Measurements from ENCODE around the gene VAPB. TPM values are rescaled to one million over a fixed set of nuclear protein-coding genes. Genes with fewer than 3 reads are reported as not detected.

VAPB gene
- total RNA-seq, 1 donor from 2014 or later = 26.2 TPM

DNA sequence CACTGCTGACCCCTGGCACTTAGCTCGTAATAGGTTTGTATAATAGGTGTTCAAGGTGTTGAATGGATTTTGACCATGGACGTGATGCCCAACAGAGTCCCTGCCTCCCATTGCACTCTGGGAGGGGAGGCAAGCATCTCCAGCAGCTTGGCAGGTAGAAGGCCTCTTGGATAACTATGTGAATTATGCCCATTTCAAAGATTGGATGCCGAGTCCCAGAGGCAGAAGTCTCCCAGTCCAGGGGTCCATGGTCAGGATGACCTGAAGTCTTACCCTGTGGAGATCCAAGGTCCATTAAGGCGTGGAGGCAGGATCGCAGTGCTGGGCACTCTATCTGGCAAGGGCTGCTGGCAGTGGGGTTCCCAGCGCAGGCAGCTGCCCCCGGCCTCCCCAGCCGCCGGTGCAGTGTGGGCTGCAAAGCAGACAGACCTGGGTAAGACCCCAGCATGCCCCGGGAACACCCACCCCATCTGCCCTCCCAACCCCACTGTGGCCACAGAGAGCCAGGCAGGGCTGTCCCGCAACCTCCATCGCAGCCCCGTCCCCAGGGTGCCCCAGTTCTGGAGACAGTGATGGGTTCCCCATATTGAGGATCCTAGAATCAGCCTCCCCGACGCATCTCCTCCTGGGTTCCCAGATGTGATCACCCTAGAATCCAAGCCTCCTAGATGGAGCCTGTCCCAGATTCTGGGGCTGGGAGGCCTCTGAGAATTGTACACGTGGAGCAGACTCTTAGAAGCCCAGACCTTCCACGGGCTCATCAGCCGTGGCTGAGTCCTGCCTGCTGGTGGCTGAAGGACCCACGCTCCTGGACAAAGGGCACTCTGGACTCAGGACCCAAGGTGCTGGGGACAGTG, 81.5 kb downstream of the VAPB start:
- Mint-ChIP-seq H3K4me3 (no peak overlapping the region), H3K4me1 (no peaks in the 10 kb centered on the region), H3K9me3 (no peaks in the 10 kb centered on the region), H3K36me3 (ENCODE audit: low read depth) (no peaks in the 10 kb centered on the region), H3K27ac (no peak overlapping the region), H3K27me3 (peaks cover 4% of the 10 kb centered on the region)
- CTCF ChIA-PET = no interaction called here
- POLR2A ChIA-PET = interaction anchor here (0.6 kb wide), 1 partner anchor 171 kb away, joined by 8 read pairs; no protein-coding TSS in a partner anchor
- intact Hi-C loops (cut with micrococcal nuclease) = no loop called here
- TF ChIP-seq, protein P1, sequence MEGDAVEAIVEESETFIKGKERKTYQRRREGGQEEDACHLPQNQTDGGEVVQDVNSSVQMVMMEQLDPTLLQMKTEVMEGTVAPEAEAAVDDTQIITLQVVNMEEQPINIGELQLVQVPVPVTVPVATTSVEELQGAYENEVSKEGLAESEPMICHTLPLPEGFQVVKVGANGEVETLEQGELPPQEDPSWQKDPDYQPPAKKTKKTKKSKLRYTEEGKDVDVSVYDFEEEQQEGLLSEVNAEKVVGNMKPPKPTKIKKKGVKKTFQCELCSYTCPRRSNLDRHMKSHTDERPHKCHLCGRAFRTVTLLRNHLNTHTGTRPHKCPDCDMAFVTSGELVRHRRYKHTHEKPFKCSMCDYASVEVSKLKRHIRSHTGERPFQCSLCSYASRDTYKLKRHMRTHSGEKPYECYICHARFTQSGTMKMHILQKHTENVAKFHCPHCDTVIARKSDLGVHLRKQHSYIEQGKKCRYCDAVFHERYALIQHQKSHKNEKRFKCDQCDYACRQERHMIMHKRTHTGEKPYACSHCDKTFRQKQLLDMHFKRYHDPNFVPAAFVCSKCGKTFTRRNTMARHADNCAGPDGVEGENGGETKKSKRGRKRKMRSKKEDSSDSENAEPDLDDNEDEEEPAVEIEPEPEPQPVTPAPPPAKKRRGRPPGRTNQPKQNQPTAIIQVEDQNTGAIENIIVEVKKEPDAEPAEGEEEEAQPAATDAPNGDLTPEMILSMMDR (IDR thresholded peaks at IDR 0.05) = no peak
- DNase-seq (no peak), ATAC-seq (ENCODE audit: low read depth) (no peak)

DNA sequence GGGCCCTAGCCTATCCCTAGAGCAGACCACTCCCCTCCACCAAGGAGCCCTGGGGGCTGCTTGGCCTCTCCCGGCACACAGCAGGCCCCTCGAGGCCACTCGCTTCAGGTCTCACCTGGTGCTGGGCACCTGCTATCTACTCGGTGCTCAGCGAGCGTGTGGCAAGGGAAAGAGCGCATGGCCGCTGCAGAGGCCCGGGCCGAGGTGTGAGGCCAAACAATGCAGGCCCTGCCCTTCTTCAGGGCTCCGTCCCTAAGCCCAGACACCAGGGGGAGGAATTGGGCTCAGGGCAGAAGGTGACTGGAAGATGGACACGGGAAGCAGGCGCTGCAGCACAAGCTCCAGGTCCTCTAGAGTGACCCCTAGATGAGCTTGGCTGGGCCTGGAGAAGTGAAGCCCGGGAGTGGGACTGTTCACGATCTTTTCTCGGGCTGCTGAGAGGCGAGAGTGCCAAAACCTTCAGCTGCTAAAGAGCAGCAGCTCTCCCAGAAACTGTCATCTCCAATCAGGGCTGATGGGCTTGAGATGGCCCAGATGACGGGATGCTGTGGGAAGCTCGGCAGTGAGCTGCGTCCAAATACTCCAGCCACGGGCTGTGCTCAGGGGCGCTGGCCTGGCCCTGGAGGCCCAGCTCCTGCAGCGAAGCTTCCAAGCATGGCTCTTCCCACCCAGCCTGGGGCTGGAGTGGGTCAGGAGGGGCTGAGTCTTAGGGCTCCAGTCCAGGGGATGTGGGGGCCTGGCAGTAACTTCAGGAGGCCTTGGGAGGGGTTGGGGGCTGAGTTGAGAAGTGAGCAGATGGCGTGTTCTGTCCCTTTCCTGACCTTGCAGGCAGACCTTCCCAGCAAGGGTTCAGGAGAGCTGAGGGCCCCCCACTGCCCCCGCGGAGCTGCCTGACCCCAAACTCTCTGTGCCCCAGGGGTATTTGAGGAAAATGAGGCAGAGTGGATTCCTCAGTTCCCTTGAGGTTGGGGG, 82.5 kb downstream of the VAPB start:
- intact Hi-C loops (cut with micrococcal nuclease) = no loop called here
- no peaks in the 10 kb centered on the region for H3K9me3 Mint-ChIP-seq
- TF ChIP-seq, protein P1 (IDR thresholded peaks at IDR 0.05) = no peak
- no peak overlapping the region for H3K4me3 Mint-ChIP-seq
- no peaks in the 10 kb centered on the region for H3K4me1 Mint-ChIP-seq
- H3K27ac Mint-ChIP-seq = no peak overlapping the region
- POLR2A ChIA-PET = no interaction called here
- peaks cover 2% of the 10 kb centered on the region for H3K27me3 Mint-ChIP-seq
- CTCF ChIA-PET = no interaction called here
- ATAC-seq (ENCODE audit: low read depth) (no peak), DNase-seq (no peak)
- H3K36me3 Mint-ChIP-seq (ENCODE audit: low read depth) = no peaks in the 10 kb centered on the region

DNA sequence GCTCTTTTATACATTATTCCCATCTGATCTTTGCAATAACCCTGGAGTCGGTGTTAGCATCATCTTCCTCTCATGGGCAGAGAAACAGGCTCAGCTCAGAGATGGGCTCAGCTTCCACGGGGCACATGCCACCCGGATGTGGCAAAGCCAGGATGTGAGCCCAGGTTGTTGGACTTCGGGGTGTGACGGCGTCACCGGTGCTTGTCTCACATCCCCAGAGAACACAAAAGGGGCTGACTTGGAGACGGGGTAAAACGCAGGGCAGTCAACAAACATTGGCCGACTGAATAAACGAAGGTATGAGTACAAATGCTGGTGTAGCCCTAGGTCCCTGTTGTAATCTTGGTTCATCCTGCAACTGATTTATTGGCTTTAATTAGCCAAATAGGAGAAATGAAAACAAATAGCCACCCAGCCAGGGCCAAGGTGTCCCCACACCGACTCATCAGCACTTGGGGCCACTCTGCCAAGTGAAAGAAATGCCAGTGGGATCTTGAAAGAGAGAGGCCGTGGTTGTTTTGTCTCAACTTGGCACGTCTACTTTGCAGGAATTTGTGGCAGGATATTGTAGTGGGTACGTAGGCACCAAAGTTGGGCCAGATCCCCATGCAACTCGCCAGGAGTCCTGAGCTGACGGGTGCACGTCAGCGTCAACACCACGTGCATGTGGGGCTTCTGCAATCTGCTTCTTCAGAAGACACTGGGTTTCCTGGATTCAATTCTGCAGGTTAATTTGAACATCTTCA, 83.4 kb downstream of the VAPB start:
- no peak overlapping the region for H3K4me3 Mint-ChIP-seq
- no peak overlapping the region for H3K27ac Mint-ChIP-seq
- DNase-seq (no peak), ATAC-seq (ENCODE audit: low read depth) (no peak)
- ChIA-PET CTCF (no interaction called here), POLR2A (no interaction called here)
- no peaks in the 10 kb centered on the region for H3K36me3 Mint-ChIP-seq (ENCODE audit: low read depth)
- no peaks in the 10 kb centered on the region for H3K27me3 Mint-ChIP-seq
- TF ChIP-seq, protein P1 (IDR thresholded peaks at IDR 0.05) = no peak
- H3K4me1 Mint-ChIP-seq = no peaks in the 10 kb centered on the region
- H3K9me3 Mint-ChIP-seq = peaks cover under 1% of the 10 kb centered on the region
- intact Hi-C loops (cut with micrococcal nuclease) = no loop called here

DNA sequence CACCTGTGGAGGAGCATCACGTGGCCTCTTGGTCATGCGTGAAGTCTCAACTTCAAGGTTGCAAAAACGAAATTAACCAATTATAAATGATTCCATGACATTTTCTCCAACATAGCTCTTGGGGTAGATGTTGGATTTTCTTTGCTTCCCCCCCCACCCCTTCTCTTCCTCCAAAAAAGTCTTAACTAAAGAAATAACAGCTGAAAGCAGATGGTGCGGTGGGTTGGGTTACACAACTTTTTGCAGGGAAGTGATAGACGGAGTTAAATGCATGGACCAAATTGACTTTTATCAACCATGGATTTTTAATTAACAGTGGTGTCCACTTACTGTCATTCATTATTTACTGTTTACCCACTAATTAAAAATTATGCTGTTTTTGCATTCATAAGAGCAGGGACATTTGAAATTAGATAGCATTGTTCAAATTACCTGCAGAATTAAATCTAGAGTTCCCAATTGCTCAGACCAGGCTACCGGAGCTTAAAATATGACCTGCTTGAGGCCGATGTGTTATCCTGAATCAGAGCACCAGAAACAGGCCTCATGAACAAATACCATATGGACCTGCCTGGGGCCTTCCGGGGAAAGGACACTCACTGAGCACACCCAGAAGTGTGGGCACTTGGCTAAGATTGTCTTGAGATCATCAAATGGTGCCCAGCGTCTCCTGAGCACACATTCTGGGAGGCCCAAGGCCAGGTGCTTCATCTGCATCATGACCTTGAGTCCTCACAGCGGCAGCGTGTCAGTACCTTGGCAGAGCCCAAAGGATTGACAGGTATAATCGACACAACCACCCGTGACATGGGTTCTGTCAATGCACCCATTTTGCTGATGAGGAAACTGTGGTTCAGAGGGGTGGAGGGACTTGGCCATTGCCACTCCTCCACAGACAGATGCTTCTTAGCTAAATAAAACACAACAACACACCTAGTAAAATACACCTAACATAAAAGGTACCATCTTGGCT, 84.7 kb downstream of the VAPB start:
- H3K27me3 Mint-ChIP-seq = no peaks in the 10 kb centered on the region
- peaks cover 7% of the 10 kb centered on the region for H3K9me3 Mint-ChIP-seq
- DNase-seq (no peak), ATAC-seq (ENCODE audit: low read depth) (no peak)
- intact Hi-C loops (cut with micrococcal nuclease) = no loop called here
- no peak overlapping the region for H3K27ac Mint-ChIP-seq
- H3K4me3 Mint-ChIP-seq = no peak overlapping the region
- CTCF ChIA-PET = no interaction called here
- no peaks in the 10 kb centered on the region for H3K36me3 Mint-ChIP-seq (ENCODE audit: low read depth)
- no peaks in the 10 kb centered on the region for H3K4me1 Mint-ChIP-seq
- POLR2A ChIA-PET = no interaction called here
- TF ChIP-seq, protein P1 (IDR thresholded peaks at IDR 0.05) = no peak
